Stimulated activated CD8-positive, alpha-beta memory T cell treated with anti-CD3 and anti-CD28 coated beads, Interleukin-15, amount 100 ng/mL, for 24 hours (primary cell): ENCODE results near the gene RAP2B.
"Not testable (repeated sequence)": the region's sequence is repeated elsewhere in the genome, so short reads cannot be mapped to it uniquely, and the experiment has no call there.

ENCODE experiments used
- DNase-seq: peaks from one replicate; pipeline ENCODE4 v3.0.0-alpha.2; 2020; ENCODE audit warnings: low read depth

The RAP2B gene

DNA sequence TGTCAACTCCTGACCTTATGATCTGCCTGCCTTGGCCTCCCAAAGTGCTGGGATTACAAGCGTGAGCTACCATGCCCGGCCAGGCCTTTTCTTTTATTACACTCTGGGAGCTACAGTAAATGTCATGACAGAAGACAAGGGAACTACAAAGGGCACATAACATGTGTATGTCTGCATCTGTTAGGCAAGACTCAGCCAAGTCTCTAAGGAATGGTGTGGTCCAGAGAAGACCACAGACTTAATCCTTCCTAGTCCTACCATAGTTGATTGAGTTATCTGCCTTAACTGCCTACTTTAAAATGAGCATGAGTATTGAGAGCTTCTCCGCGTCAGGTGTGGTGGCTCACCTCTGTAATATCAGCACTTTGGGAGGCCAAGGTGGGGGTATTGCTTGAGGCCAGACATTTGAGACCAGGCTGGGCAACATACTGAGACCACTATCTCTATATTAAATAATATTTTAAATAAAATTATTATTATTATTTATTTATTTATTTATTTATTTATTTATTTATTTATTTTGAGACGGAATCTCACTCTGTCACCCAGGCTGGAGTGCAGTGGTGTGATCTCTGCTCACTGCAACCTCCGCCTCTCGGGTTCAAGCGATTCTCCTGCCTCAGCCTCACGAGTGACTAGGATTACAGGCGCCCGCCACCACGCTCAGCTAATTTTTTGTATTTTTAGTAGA is 31.9 kb downstream of the RAP2B start:
- DNase-seq, result not testable (repeated sequence)

DNA sequence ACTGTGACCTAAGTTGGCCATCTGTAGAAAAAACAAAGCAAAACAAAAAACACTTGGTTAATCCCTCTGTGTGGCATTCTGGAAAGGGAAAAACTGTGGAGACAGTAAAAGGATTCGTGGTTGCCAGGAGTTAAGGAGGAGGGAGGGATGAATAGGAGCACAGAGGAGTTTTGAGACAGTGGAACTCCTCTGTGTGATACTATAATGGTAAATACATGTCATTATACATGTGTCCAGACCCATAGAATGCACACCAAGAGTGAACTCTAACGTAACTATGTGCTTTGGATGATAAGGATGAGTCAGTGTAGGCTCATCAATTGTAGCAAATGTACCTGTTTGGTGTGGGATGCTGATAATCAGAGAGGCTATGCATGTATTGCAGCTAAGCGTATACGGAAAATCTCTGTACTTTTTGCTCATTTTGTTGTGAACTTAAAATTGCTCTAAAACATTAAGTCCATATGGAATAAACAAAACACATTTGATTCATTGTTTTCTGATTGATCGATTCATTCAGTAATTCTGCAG is 33.4 kb downstream of the RAP2B start:
- no peak for DNase-seq

DNA sequence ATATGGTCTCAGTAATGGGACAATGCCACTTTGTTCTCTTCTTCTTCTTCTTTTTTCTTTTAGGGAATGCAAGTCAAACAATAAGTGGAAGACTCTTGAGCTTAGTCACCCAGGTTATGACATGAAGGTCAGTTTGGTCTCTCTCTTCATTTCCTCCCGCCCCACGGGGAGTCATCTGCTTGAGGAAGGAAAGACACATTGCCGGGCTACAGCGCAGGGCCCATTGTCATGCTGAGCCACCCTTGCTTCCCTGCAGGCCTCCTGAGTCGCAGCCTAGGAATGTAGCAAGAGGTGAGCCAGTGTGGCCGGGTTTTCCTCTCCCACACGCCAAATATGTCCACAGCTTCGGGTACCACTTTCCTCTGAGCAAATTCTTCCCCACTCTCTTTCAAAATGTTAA is 47.6 kb downstream of the RAP2B start:
- DNase-seq, result no peak

DNA sequence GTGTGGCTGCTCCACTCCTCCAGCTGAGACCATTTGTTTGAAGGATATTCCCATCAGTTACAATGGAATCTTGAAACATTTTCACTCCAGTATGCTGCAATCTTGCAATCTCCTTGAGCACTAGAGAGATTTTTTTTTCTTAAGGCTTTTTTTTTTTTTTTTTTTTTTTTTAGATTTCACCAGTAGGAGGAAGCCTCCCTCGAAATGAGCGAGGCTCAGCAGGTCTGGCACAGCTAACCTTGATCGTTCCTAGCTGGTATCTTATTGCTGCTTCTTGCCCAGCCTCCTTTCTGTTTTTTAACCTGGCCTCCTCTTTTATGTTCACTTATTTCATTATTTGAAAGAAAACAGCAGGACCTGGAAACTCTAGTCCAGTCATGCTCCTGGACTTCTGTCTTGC is 48.1 kb downstream of the RAP2B start:
- DNase-seq, result no peak

DNA sequence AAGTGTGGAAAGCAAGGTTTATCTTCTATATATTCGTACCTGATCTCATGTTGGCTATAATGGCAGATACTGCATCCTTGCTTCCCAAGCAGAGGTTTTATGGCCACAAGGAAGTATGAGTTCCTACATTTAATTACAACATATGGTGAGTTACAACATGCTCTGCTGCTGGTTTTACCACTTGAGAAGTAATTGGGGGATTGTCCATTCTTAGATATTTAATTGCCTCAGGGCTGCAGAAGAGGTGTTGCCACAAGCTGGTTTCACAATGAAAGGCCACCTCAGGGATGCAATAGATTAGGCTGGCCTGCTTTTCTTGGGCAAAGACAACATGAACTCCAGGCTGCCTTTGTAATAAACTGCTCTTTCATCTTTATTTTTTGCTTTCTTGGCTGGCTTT is 48.6 kb downstream of the RAP2B start:
- no peak for DNase-seq

DNA sequence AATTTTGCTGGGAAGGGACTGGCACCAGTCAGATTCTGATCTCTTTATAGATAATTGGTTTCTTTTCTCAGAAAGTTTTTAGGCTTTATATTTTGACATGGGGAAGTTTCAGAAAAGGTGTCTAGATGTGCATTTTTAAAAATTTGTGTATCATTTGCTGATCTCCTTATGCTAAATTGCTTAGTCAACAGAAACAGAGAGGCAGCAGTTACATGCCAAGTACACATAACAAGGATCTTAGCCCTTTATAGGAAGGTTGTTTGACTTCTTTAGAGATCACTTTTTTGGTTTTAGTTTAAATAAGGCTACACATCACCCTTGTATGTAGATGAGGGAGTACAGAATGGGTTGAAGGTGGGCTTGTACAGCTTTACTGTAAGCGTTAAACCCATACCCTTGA is 53.5 kb downstream of the RAP2B start:
- DNase-seq, result no peak

DNA sequence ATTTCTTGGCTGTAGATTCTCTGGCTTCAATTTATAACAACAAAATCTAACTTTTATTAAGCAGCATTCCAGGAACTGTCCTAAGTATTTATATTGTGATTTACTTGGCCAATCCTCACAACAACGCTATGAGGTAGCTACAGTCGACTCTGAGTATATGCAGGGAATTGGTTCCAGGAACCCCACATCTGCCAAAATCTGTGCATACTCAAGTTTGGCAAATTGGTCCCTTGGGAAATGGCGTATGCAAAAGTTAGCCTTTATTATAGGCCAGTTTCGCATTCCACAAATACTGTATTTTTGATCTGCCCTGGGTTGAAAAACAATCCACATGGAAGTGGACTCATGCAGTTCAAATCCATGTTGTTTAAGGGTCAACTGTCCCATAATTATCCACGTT is 53.9 kb downstream of the RAP2B start:
- DNase-seq, result no peak

DNA sequence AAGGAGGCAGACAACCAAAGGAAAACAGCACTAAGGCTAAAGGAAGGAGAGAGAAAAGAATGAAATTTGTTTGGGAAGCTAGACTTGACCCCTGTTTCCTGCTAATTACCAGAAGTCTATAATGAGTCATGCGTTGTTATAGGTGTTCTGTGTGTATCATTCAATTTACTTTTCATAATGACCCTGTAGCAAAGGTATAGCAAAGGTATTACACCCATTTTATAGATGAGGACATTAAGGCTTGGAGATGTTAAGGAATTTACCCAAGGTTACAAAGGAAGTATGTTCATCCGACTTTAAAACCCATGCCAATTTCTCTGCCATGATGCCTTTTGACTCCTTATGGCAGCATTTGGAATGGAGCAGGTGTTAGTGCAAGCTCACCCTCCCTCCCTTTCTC is 54.9 kb downstream of the RAP2B start:
- DNase-seq, result no peak

DNA sequence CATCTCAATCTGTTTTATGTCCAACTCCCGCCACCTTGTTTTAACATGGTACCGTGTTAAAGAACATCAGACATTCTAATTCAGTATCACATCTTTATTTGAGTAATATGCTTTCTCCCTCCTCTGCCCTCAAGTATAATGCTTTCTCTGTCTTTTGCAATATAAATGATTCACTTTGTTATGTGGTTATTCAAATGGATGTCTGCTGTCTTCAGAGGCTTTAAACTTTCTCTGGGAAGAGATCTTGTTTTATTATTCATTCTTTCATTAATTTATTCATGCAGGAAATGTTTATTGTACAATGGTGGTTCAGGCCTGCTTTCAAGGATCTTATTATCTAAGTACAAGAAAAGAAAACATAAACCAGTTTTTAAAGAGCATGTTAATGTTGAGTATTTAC is 57.1 kb downstream of the RAP2B start:
- DNase-seq, result no peak
